ENCODE measurements around the gene STARD3.
"Not testable (repeated sequence)": the region's sequence is repeated elsewhere in the genome, so short reads cannot be mapped to it uniquely, and the experiment has no call there.

STARD3 gene

GRCh38 chr17:39699157-39699817, 62.3 kb downstream of the STARD3 start:
- DNase-seq, result not testable (repeated sequence)

- DNase-seq, result no peak
Measured at GRCh38 chr17:39699818-39700147, 62.8 kb downstream of the STARD3 start, which contains the start of gene ERBB2. Gene ERBB2, plus strand, starts transcription at chr17:39700064. Its CDS starts 175 bp downstream, at chr17:39700239.

- no peak for DNase-seq
Measured at GRCh38 chr17:39700148-39700987, 63.4 kb downstream of the STARD3 start.

- no peak for DNase-seq
Measured at GRCh38 chr17:39701012-39701783, 64.3 kb downstream of the STARD3 start.

- no peak for DNase-seq
Measured at GRCh38 chr17:39701784-39702422, 65.0 kb downstream of the STARD3 start.

GRCh38 chr17:39702901-39703893, 66.3 kb downstream of the STARD3 start:
- no peak for DNase-seq

- no peak for DNase-seq
Measured at GRCh38 chr17:39703913-39704312, 67.0 kb downstream of the STARD3 start.

- no peak for DNase-seq
Measured at GRCh38 chr17:39704821-39705551, 68.0 kb downstream of the STARD3 start.

GRCh38 chr17:39705786-39706348, 68.9 kb downstream of the STARD3 start:
- no peak for DNase-seq

GRCh38 chr17:39706383-39706782, 69.4 kb downstream of the STARD3 start:
- no peak for DNase-seq

- no peak for DNase-seq
Measured at GRCh38 chr17:39706921-39707337, 70.0 kb downstream of the STARD3 start.

GRCh38 chr17:39709319-39709997, 72.5 kb downstream of the STARD3 start:
- DNase-seq, result no peak

- DNase-seq, result no peak
Measured at GRCh38 chr17:39709998-39710964, 73.3 kb downstream of the STARD3 start.

GRCh38 chr17:39711071-39711470, 74.1 kb downstream of the STARD3 start:
- DNase-seq, result not testable (repeated sequence)

GRCh38 chr17:39711851-39712250, 74.9 kb downstream of the STARD3 start:
- no peak for DNase-seq

Measured in SHP77 treated with DMSO at 0.1 percent for 48 hours (cell line).